ENCODE results near the gene WDSUB1.
A peak's percentile ranks its signal among the peaks of the same experiment; 100 is the strongest.

WDSUB1 gene

DNA sequence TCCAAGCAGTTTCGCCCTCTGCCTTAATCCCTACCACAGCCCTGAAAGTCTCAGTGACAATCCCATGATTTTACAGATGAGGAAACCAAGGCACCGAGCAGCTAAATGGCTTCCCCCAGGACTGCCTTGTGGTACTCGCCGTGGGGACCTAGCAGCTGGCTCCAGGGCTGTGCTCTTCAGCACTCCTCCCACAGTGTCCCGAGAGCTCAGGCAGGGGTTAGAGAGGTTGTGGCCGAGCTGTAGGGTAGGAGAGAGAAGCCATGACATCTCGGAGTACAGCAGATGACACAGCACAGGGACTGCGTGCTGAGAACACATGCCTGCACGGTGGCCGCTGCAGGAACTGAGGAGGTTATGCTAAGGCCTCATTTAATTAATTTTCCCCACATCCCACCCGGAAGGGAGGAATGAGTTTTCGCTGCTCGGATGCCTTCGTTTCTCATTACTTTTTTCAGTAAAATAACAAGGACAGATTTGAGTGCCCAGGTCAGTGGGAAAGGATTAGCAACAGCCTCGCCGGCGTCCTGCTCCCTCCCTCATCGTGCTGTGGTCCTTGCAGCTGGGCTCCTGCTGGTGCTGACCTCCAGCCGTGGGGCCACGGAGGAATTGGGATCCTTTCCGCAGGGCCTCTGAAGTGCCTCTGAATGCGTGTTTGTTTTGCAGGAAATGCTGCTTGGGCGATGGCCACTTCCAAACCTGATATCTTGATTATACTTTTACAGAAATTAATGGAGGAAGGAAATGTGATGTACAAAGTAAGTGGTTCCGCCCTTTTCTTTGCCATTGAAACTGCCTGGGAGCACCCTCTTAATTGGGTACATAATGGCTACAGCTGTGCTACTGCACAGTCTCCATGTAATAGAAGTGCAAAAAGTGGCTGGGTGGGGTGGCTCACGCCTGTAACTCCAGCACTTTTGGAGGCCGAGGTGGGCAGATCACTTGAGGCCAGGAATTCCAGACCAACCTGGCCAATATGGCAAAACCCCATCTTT lies 61.2 kb downstream of the WDSUB1 start:
- H3K36me3 ChIP-seq (replicated peaks), result peaks cover 64% of the 10 kb centered on the region
- no peak overlapping the region for H3K4me3 ChIP-seq (ENCODE audit: low read depth, low read length)
- in situ Hi-C loops (cut with HindIII; ENCODE audit: low pct_ligation_motif_present, low sequenced_read_pairs), result no loop called here
- TF ChIP-seq, protein P1, sequence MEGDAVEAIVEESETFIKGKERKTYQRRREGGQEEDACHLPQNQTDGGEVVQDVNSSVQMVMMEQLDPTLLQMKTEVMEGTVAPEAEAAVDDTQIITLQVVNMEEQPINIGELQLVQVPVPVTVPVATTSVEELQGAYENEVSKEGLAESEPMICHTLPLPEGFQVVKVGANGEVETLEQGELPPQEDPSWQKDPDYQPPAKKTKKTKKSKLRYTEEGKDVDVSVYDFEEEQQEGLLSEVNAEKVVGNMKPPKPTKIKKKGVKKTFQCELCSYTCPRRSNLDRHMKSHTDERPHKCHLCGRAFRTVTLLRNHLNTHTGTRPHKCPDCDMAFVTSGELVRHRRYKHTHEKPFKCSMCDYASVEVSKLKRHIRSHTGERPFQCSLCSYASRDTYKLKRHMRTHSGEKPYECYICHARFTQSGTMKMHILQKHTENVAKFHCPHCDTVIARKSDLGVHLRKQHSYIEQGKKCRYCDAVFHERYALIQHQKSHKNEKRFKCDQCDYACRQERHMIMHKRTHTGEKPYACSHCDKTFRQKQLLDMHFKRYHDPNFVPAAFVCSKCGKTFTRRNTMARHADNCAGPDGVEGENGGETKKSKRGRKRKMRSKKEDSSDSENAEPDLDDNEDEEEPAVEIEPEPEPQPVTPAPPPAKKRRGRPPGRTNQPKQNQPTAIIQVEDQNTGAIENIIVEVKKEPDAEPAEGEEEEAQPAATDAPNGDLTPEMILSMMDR (IDR thresholded peaks at IDR 0.05; ENCODE audit: low read depth, low read length, missing control alignments), result no peak
- H3K27ac ChIP-seq, result peak overlapping the region; percentile 34
- DNase-seq, result no peak
- H3K27me3 ChIP-seq (replicated peaks), result no peaks in the 10 kb centered on the region

DNA sequence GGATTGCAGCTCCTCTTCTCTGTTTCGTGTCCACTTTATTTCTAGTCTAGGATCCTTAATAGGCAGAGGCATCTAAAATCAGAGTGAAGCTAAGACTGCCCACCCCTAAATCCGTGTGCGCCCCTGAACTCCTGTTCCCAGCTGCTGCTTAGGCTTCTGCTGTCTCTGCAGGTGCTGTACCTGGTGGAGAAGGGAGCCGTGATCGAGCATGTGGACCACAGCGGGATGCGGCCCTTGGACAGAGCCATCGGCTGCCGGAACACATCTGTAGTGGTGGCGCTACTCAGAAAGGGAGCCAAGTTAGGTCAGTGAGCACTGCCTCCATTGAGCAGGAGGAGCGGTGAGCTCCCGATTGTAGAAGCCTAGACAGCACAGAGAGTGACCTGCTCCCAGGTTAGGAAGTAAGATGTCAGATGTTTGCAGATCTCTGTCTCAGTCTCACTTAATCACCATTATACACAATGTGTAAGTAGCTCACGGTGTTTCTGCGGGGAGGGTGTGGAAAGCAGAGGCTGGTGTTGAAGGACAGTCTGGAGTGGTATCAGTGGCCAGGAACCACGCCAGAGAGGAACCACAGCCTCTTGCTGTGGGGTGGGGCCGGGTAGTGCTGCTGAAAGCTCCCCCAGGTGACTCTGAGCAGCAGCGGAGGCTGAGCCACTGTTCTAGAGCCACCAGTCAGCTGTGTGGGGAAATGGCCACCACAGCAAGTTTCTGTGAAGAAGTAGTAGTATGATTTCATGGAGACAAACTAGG lies 62.3 kb downstream of the WDSUB1 start:
- in situ Hi-C loops (cut with HindIII; ENCODE audit: low pct_ligation_motif_present, low sequenced_read_pairs), result no loop called here

DNA sequence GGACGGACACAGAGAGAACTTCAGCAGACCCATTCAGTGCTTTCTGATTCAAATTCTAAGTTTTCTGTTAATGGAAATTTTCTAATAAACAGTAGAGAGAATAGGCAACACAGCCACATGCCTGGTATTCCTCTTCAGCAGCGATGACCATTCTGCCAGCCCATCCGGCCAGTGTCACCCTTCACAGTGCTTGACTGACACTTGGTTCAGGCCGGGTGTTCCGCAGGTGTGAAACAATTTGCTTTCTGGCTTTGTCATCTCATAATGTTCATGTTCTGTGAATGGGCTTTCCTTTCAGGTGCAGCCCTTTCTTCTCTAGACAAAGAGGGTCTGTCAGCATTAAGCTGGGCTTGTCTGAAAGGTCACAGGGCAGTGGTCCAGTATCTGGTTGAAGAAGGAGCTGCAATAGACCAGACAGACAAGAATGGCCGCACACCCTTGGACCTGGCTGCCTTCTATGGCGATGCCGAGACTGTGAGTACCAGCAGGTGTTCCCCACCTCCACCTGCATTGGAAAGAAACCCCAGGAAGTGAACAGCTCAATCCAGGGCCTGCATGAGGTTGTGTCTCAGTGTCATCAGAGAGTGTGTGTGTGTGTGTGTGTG lies 67.0 kb downstream of the WDSUB1 start:
- H3K27me3 ChIP-seq (replicated peaks), result no peaks in the 10 kb centered on the region
- H3K4me3 ChIP-seq (ENCODE audit: low read depth, low read length), result no peak overlapping the region
- H3K27ac ChIP-seq, result no peak overlapping the region
- in situ Hi-C loops (cut with HindIII; ENCODE audit: low pct_ligation_motif_present, low sequenced_read_pairs), result no loop called here
- no peak for DNase-seq
- peaks cover 66% of the 10 kb centered on the region for H3K36me3 ChIP-seq (replicated peaks)
- TF ChIP-seq, protein P1 (IDR thresholded peaks at IDR 0.05; ENCODE audit: low read depth, low read length, missing control alignments), result no peak

More for the DNA sequence above, 62.3 kb downstream of the WDSUB1 start:
- H3K27ac ChIP-seq, result no peak overlapping the region
- DNase-seq, result no peak
- TF ChIP-seq, protein P1 (IDR thresholded peaks at IDR 0.05; ENCODE audit: low read depth, low read length, missing control alignments), result no peak
- H3K4me3 ChIP-seq (ENCODE audit: low read depth, low read length), result no peak overlapping the region
- peaks cover 62% of the 10 kb centered on the region for H3K36me3 ChIP-seq (replicated peaks)
- no peaks in the 10 kb centered on the region for H3K27me3 ChIP-seq (replicated peaks)

DNA sequence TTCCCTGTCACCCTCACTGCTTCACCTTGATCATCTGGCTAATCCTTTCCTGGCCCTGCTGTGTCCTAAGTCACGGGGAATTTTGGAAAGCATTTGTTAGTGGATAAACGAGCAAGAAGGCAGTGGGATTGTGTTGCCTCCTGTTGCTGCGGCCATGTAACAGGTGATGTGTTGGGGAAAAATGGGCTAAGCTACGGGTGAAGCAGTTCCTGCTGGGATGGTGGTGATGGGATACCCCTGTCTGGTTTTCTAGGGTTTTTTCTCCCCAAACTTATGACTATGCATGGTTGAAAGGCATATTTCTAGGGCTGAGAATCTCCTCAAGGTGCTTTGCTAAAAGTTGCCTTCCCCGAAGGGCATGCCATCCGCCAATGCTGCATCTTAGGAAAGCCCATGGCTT lies 68.1 kb downstream of the WDSUB1 start:
- Histone ChIP-seq H3K36me3 (replicated peaks) (peaks cover 61% of the 10 kb centered on the region), H3K27me3 (replicated peaks) (no peaks in the 10 kb centered on the region)

DNA sequence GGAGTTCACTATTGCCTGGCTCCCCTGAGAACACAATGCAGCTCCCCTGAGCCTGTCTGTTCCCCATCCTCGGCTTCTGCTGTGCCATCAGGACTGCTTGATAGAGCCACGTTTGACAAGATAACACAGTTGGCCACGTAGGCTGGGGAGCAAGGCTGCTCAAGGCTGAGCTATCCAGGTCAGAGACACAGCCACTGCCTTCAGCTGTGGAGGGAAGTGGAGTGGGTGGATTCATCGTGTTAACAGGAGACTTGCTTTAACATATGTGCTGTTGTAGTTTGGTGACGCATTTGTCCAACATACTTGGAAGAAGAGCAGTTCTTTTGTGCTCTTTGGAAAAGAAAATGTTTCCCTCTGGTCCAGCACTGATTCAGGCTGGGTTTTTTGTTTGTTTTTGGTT lies 68.8 kb downstream of the WDSUB1 start:
- in situ Hi-C loops (cut with HindIII; ENCODE audit: low pct_ligation_motif_present, low sequenced_read_pairs), result no loop called here
- Histone ChIP-seq H3K27me3 (replicated peaks) (no peaks in the 10 kb centered on the region), H3K4me3 (ENCODE audit: low read depth, low read length) (no peak overlapping the region), H3K36me3 (replicated peaks) (peaks cover 61% of the 10 kb centered on the region), H3K27ac (no peak overlapping the region)
- DNase-seq, result no peak
- TF ChIP-seq, protein P1 (IDR thresholded peaks at IDR 0.05; ENCODE audit: low read depth, low read length, missing control alignments), result no peak

More for the DNA sequence above, 68.1 kb downstream of the WDSUB1 start:
- DNase-seq, result no peak
- Histone ChIP-seq H3K4me3 (ENCODE audit: low read depth, low read length) (no peak overlapping the region), H3K27ac (no peak overlapping the region)
- in situ Hi-C loops (cut with HindIII; ENCODE audit: low pct_ligation_motif_present, low sequenced_read_pairs), result no loop called here
- TF ChIP-seq, protein P1 (IDR thresholded peaks at IDR 0.05; ENCODE audit: low read depth, low read length, missing control alignments), result no peak

Data from brain microvascular endothelial cell (primary cell).